ENCODE results near the gene ZBTB16. TPM values are rescaled to one million over a fixed set of nuclear protein-coding genes. Genes with fewer than 3 reads are reported as not detected.

ZBTB16 gene
- total and polyA plus RNA-seq, 2 of the 13 experiments (the other 11 are each of a cell fraction or from before 2014, with no cell fraction given) = not detected

- in situ Hi-C loops (cut with HindIII; ENCODE audit: extremely low pct_ligation_motif_present, low pct_unique_long_range_greater_than_20kb) = loop anchor here (5.0 kb wide), 1 partner anchor 146 kb away; no protein-coding TSS in a partner anchor
- no peaks in the 10 kb centered on the region for H3K79me2 ChIP-seq (ENCODE audit: insufficient read depth, low read length)
- CTCF ChIA-PET (ENCODE audit: low intra/inter-chr PET ratio, low total read pairs) = no interaction called here
- BruUV-seq (replicated peaks) = no TSS peak
- FAIRE-seq (no peak), ATAC-seq (no peak), DNase-seq (ENCODE audit: low spot score) (no peak)
- POLR2A ChIA-PET = no interaction called here
- H3K4me1 ChIP-seq (ENCODE audit: insufficient read depth, low read length) = no peaks in the 10 kb centered on the region
- H3K4me2 ChIP-seq (ENCODE audit: low read depth, low read length) = no peak overlapping the region
- peaks cover 2 to 4% of the 10 kb centered on the region in 2 experiments; a peak in 2 of 5 replicates for H3K27me3 ChIP-seq (ENCODE audit: control insufficient read depth in 1 of 2, insufficient read depth in 2 of 2, low read length in 2 of 2)
- WGBS (ENCODE audit: low lambda C conversion rate) = 29% methylated on average over 12 of the region's 15 CpGs
- no peak overlapping the region for H3K9ac ChIP-seq (ENCODE audit: insufficient read depth, low read depth, low read length)
- no peak overlapping the region for H3K4me3 ChIP-seq (replicated peaks in 1 of 3; ENCODE audit: insufficient read depth in 1 of 3, low read depth in 2 of 3, low read length in 3 of 3)
- H2AFZ ChIP-seq (ENCODE audit: low read length) = no peak overlapping the region
- intact Hi-C loops (cut with micrococcal nuclease; ENCODE audit: unreplicated experiment) = loop anchor here (5.0 to 10.0 kb wide), 2 partner anchors 82 to 286 kb away; no protein-coding TSS in a partner anchor
- no peaks in the 10 kb centered on the region for H4K20me1 ChIP-seq (ENCODE audit: insufficient read depth, low read length)
- no peaks in the 10 kb centered on the region for H3K36me3 ChIP-seq (replicated peaks in 1 of 2; ENCODE audit: control insufficient read depth in 1 of 2, insufficient read depth in 2 of 2, low read length in 2 of 2)
- TF ChIP-seq ARID4A (CRISPR knock-in tag; IDR thresholded peaks at IDR 0.05; ENCODE audit: borderline replicate concordance) = no peak
- TF ChIP-seq MED1 (CRISPR knock-in tag; IDR thresholded peaks at IDR 0.05) = no peak
- no peak for TF ChIP-seq TRAFD1 (CRISPR knock-in tag; IDR thresholded peaks at IDR 0.05; ENCODE audit: borderline replicate concordance)
- TF ChIP-seq, protein P1, sequence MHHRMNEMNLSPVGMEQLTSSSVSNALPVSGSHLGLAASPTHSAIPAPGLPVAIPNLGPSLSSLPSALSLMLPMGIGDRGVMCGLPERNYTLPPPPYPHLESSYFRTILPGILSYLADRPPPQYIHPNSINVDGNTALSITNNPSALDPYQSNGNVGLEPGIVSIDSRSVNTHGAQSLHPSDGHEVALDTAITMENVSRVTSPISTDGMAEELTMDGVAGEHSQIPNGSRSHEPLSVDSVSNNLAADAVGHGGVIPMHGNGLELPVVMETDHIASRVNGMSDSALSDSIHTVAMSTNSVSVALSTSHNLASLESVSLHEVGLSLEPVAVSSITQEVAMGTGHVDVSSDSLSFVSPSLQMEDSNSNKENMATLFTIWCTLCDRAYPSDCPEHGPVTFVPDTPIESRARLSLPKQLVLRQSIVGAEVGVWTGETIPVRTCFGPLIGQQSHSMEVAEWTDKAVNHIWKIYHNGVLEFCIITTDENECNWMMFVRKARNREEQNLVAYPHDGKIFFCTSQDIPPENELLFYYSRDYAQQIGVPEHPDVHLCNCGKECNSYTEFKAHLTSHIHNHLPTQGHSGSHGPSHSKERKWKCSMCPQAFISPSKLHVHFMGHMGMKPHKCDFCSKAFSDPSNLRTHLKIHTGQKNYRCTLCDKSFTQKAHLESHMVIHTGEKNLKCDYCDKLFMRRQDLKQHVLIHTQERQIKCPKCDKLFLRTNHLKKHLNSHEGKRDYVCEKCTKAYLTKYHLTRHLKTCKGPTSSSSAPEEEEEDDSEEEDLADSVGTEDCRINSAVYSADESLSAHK (CRISPR knock-in tag; IDR thresholded peaks at IDR 0.05; ENCODE audit: borderline replicate concordance) = no peak
- TF ChIP-seq ZZZ3 (CRISPR knock-in tag; IDR thresholded peaks at IDR 0.05; ENCODE audit: borderline replicate concordance) = no peak
- TF ChIP-seq SMARCE1 (IDR thresholded peaks at IDR 0.05; ENCODE audit: borderline replicate concordance) = no peak
- no peak for TF ChIP-seq DPF2 (CRISPR knock-in tag; IDR thresholded peaks at IDR 0.05; ENCODE audit: borderline replicate concordance, low read depth)
- TF ChIP-seq ZNF446 (CRISPR knock-in tag; IDR thresholded peaks at IDR 0.05) = no peak
- no peak for TF ChIP-seq MTA1 (CRISPR knock-in tag; IDR thresholded peaks at IDR 0.05; ENCODE audit: borderline replicate concordance)
- H3K9me3 ChIP-seq (ENCODE audit: low read length) = no peaks in the 10 kb centered on the region
- no peak overlapping the region for H3K27ac ChIP-seq (ENCODE audit: extremely low read length, insufficient read depth, low read length)
These were observed 123.6 kb downstream of the ZBTB16 start for GRCh38 chr11:114183044-114183511.

All from HepG2 (cell line).